Measurements from ENCODE around the gene FAM13C. TPM values are rescaled to one million over a fixed set of nuclear protein-coding genes. Genes with fewer than 3 reads are reported as not detected.

The FAM13C gene
- total RNA-seq, 1 experiment from 2014 or later, result 0.18 TPM

DNA sequence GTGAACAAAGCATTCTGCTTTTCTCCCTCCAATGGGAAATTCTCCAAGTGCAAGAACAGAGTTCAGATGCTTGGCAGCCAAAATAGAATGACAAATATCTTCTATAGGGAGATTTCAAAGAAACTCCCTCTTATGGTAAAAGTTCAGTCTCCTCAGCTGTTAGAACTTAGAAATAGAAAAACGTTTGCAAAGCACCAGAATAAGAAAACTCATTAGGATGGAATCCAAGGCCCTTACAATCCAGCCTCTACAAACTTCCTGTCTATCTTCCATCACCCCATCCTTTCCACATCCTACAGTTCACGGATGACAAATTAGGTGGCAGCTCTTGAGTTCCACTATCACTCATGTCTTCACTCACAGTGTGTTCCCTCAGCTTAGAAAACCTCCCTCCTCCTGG lies 25.7 kb downstream of the FAM13C start:
- no peak overlapping the region for H3K4me3 Mint-ChIP-seq (ENCODE audit: unreplicated experiment)
- H3K4me3 ChIP-seq (ENCODE audit: low read depth, low read length), result no peak overlapping the region
- no peaks in the 10 kb centered on the region for H3K36me3 Mint-ChIP-seq (ENCODE audit: insufficient read depth, unreplicated experiment)
- H3K27me3 Mint-ChIP-seq (ENCODE audit: insufficient read depth, unreplicated experiment), result peaks cover 16% of the 10 kb centered on the region
- no peak for DNase-seq
- POLR2A ChIA-PET, result no interaction called here
- CTCF ChIA-PET, result no interaction called here
- intact Hi-C loops (cut with micrococcal nuclease; ENCODE audit: unreplicated experiment), result no loop called here
- no TSS peak for BruUV-seq (replicated peaks)
- H3K4me1 Mint-ChIP-seq (ENCODE audit: low read depth, unreplicated experiment), result no peaks in the 10 kb centered on the region
- TF ChIP-seq, protein P1, sequence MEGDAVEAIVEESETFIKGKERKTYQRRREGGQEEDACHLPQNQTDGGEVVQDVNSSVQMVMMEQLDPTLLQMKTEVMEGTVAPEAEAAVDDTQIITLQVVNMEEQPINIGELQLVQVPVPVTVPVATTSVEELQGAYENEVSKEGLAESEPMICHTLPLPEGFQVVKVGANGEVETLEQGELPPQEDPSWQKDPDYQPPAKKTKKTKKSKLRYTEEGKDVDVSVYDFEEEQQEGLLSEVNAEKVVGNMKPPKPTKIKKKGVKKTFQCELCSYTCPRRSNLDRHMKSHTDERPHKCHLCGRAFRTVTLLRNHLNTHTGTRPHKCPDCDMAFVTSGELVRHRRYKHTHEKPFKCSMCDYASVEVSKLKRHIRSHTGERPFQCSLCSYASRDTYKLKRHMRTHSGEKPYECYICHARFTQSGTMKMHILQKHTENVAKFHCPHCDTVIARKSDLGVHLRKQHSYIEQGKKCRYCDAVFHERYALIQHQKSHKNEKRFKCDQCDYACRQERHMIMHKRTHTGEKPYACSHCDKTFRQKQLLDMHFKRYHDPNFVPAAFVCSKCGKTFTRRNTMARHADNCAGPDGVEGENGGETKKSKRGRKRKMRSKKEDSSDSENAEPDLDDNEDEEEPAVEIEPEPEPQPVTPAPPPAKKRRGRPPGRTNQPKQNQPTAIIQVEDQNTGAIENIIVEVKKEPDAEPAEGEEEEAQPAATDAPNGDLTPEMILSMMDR (IDR thresholded peaks at IDR 0.05; ENCODE audit: insufficient read depth in 1 of 2, low read depth in 1 of 2, low read length in 1 of 2, severe bottlenecking in 1 of 2, unreplicated experiment in 1 of 2), result no peak
- peaks cover 1% of the 10 kb centered on the region for H3K27me3 ChIP-seq (replicated peaks; ENCODE audit: control insufficient read depth, insufficient read depth, low read length)
- no peaks in the 10 kb centered on the region for H3K4me1 ChIP-seq
- no peaks in the 10 kb centered on the region for H3K9me3 ChIP-seq
- no peaks in the 10 kb centered on the region for H3K9me3 Mint-ChIP-seq (ENCODE audit: unreplicated experiment)
- H3K36me3 ChIP-seq (ENCODE audit: control insufficient read depth, insufficient read depth, low read length), result no peaks in the 10 kb centered on the region
- no peak overlapping the region for H3K27ac Mint-ChIP-seq (ENCODE audit: unreplicated experiment)

DNA sequence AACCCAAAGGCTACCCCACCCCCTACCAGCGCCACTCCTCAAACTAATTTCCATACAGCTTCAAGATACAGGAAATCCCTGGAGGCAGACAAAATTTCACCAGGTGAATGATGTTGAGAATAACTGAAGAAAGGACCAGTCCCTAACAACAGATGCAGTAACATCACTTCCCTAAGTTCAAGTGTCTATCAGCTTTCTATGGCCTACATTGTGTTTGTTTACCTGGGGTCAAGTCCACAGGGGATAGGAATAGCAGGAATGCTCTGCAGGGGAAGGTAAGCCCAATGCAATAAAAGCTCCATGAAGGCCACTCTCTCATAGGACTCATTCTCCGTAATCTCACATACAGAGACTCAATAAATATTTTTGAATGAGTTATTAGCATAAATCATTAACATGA lies 26.9 kb downstream of the FAM13C start:
- Histone ChIP-seq H3K4me3 (ENCODE audit: low read depth, low read length) (no peak overlapping the region), H3K27me3 (replicated peaks; ENCODE audit: control insufficient read depth, insufficient read depth, low read length) (peaks cover 1% of the 10 kb centered on the region), H3K4me1 (no peaks in the 10 kb centered on the region), H3K9me3 (no peaks in the 10 kb centered on the region), H3K36me3 (ENCODE audit: control insufficient read depth, insufficient read depth, low read length) (no peaks in the 10 kb centered on the region)
- ChIA-PET CTCF (no interaction called here), POLR2A (no interaction called here)
- Mint-ChIP-seq H3K36me3 (ENCODE audit: insufficient read depth, unreplicated experiment) (no peaks in the 10 kb centered on the region), H3K4me1 (ENCODE audit: low read depth, unreplicated experiment) (no peaks in the 10 kb centered on the region), H3K9me3 (ENCODE audit: unreplicated experiment) (no peaks in the 10 kb centered on the region), H3K27ac (ENCODE audit: unreplicated experiment) (no peak overlapping the region), H3K27me3 (ENCODE audit: insufficient read depth, unreplicated experiment) (peaks cover 16% of the 10 kb centered on the region), H3K4me3 (ENCODE audit: unreplicated experiment) (no peak overlapping the region)
- intact Hi-C loops (cut with micrococcal nuclease; ENCODE audit: unreplicated experiment), result no loop called here
- no peak for DNase-seq
- TF ChIP-seq, protein P1 (IDR thresholded peaks at IDR 0.05; ENCODE audit: insufficient read depth in 1 of 2, low read depth in 1 of 2, low read length in 1 of 2, severe bottlenecking in 1 of 2, unreplicated experiment in 1 of 2), result no peak
- no TSS peak for BruUV-seq (replicated peaks)

DNA sequence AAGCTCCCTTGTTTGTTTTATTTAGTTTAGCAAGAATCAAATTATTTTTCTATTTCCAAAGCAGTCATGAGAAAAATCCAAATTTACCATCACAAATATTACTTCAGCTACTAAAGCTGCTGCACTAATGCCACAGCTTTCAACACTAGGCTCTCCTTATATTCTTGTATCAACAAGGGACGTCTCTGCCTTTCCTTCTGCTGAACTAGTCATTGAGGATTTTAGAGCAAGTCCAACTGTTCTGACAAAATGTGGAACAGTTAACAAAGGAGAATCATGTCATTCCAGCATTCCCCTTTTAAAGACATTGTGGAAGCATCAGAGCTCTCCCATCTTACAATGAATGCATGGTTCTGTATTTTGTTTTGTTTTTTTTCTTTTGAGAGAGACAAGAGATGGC lies 28.6 kb downstream of the FAM13C start:
- no peaks in the 10 kb centered on the region; the same call in 1 of the 2 replicates for H3K27me3 ChIP-seq (replicated peaks; ENCODE audit: control insufficient read depth, insufficient read depth, low read length)
- peaks cover 8% of the 10 kb centered on the region for H3K27me3 Mint-ChIP-seq (ENCODE audit: insufficient read depth, unreplicated experiment)
- DNase-seq, result no peak
- no peak overlapping the region for H3K27ac Mint-ChIP-seq (ENCODE audit: unreplicated experiment)
- no peaks in the 10 kb centered on the region for H3K4me1 ChIP-seq
- H3K4me1 Mint-ChIP-seq (ENCODE audit: low read depth, unreplicated experiment), result no peaks in the 10 kb centered on the region
- no TSS peak for BruUV-seq (replicated peaks)
- H3K9me3 Mint-ChIP-seq (ENCODE audit: unreplicated experiment), result no peaks in the 10 kb centered on the region
- CTCF ChIA-PET, result no interaction called here
- POLR2A ChIA-PET, result no interaction called here
- no peaks in the 10 kb centered on the region for H3K36me3 ChIP-seq (ENCODE audit: control insufficient read depth, insufficient read depth, low read length)
- H3K4me3 Mint-ChIP-seq (ENCODE audit: unreplicated experiment), result no peak overlapping the region
- H3K4me3 ChIP-seq (ENCODE audit: low read depth, low read length), result no peak overlapping the region
- H3K36me3 Mint-ChIP-seq (ENCODE audit: insufficient read depth, unreplicated experiment), result no peaks in the 10 kb centered on the region
- H3K9me3 ChIP-seq, result 0 out of 2 replicates have a peak, but pooled peaks cover 2% of the 10 kb centered on the region
- intact Hi-C loops (cut with micrococcal nuclease; ENCODE audit: unreplicated experiment), result no loop called here
- TF ChIP-seq, protein P1 (IDR thresholded peaks at IDR 0.05; ENCODE audit: insufficient read depth in 1 of 2, low read depth in 1 of 2, low read length in 1 of 2, severe bottlenecking in 1 of 2, unreplicated experiment in 1 of 2), result no peak
